Heart right ventricle (tissue), 16 donors: ENCODE data around the gene GPR146. TPM values are rescaled to one million over a fixed set of nuclear protein-coding genes. Genes with fewer than 3 reads are reported as not detected.
"Not testable (repeated sequence)": the region's sequence is repeated elsewhere in the genome, so short reads cannot be mapped to it uniquely, and the experiment has no call there.

Experiments used
- ATAC-seq, 8 donors: fragments of 200-7000 bp; cut with Tn5 transposase; one replicate each; pipeline ENCODE4 v1.9.1; 2020; ENCODE audit warnings: mild to moderate bottlenecking in 8 of 8, moderate library complexity in 8 of 8, moderate number of reproducible peaks in 1 of 8
- DNase-seq, 2 donors: peaks; one replicate each; pipeline ENCODE4 v3.0.0-alpha.2; 2020
- H3K27ac ChIP-seq, 10 donors: fragments of 200-600 bp; sonication (generic) in 2 of 10; one replicate each; pipeline versions ENCODE4 v1.5.0 to v1.8.0; 2020 to 2022; ENCODE audit warnings: mild to moderate bottlenecking in 3 of 10
- H3K27me3 ChIP-seq, 7 donors: fragments of 200-600 bp; one replicate each; pipeline ENCODE4 v1.8.0; 2021 to 2022; ENCODE audit warnings: mild to moderate bottlenecking in 2 of 7
- H3K36me3 ChIP-seq, 9 donors: fragments of 200-600 bp; sonication (generic) in 1 of 9; one replicate each; pipeline versions ENCODE4 v1.5.0 to v1.8.0; 2020 to 2022; ENCODE audit warnings: mild to moderate bottlenecking in 2 of 9
- H3K4me1 ChIP-seq, 9 donors: fragments of 200-600 bp; sonication (generic) in 1 of 9; one replicate each; pipeline versions ENCODE4 v1.5.0 to v1.8.0; 2020 to 2022; ENCODE audit warnings: mild to moderate bottlenecking in 4 of 9
- H3K4me3 ChIP-seq, 10 donors: fragments of 200-600 bp; sonication (generic) in 2 of 10; one replicate each; pipeline versions ENCODE4 v1.5.0 to v1.8.0; 2020 to 2022; ENCODE audit warnings: mild to moderate bottlenecking in 7 of 10, moderate library complexity in 2 of 10
- H3K9me3 ChIP-seq, 11 donors: fragments of 200-600 bp in 10 of 11; sonication (generic) in 2 of 11; one replicate each; pipeline versions ENCODE4 v1.5.0 to v1.8.0; 2013 to 2022; ENCODE audit warnings: mild to moderate bottlenecking in 2 of 11, control low read depth in 1 of 11, moderate library complexity in 1 of 11
- CTCF ChIP-seq, 9 donors: fragments of 200-600 bp; sonication (generic) in 2 of 9; IDR thresholded peaks; one replicate each; pipeline versions ENCODE4 v1.5.0 to v1.8.0; 2021 to 2022; ENCODE audit warnings: antibody characterized with exemption in 9 of 9, mild to moderate bottlenecking in 5 of 9, moderate library complexity in 1 of 9
- WGBS, 2 donors: extraction: QIAGEN DNeasy Blood & Tissue Kit; methylation state at CpG; one replicate each; pipeline ENCODE4 v1.1.7; 2013; ENCODE audit warnings: inconsistent platforms in 1 of 2; 5-methylcytosine and 5-hydroxymethylcytosine counted together
- intact Hi-C, 10 donors: fragments of 100-400 bp; cut with DNase I; formaldehyde crosslinking; loops; one replicate each; pipeline versions ENCODE4 v1.11.1 to v1.14.2; 2022
- polyA plus RNA-seq, 2 donors: library from polyadenylated mRNA; stranded (reverse); fragments of 200-250 nt; gene quantifications; one replicate each; pipeline ENCODE4 v1.2.3, GENCODE V29; 2013
- total RNA-seq, 10 donors: library from RNA; stranded (reverse); fragmentation: NEBNext Ultra II Directional in 3 of 10; extraction: Animal tissue kit (Norgen Biotek cat#: 25700) in 3 of 10; gene quantifications; one replicate each; pipeline versions ENCODE4 v1.2.1 to v1.2.4, GENCODE V29; 2021 to 2023
- donor health status: Arrhythmogenic right ventricular cardiomyopathy.
- donor health status: ischemic (EF 13 %, LVEDD 7.1; RV severe dilation, severe dysfunction).
- donor health status: healthy with polysubstance abuse.
- donor health status: DM: no; HTN: yes; CAD: no.
- donor health status: DM: no; HTN: no; CAD: no.
- donor health status: ischemic (EF 25% LVEDD 6.9; RV normal size, moderate dysfunction).
- donor health status: ischemic (EF 25% LVEDD 5.7; RV mildly dilated, moderate dysfunction).
- donor health status: healthy.
- donor health status: DM: yes; HTN: yes; CAD: no.
- donor health status: Ischemic cardiomyopathy.
- donor health status: ischemic (EF 35%, LVEDD 5.7; RV mildly dilated, moderate dysfunction).
- donor health status: nonischemic (EF 11% LVEDD 7.7; RV severe dilation, severe dysfunction).
- donor health status: DM: yes; HTN: yes; CAD: no.
- donor health status: PGD.
- donor health status: ischemic (EF 29% LVEDD 5.4; RV normal size, mild dysfunction).
- donor health status: nonischemic (EF 23%, LVEDD 6.1; RV moderate dilation, normal function).

The GPR146 gene
- total and polyA plus RNA-seq, 12 donors: 13.3 to 34.5 (median 22.7) TPM

DNA sequence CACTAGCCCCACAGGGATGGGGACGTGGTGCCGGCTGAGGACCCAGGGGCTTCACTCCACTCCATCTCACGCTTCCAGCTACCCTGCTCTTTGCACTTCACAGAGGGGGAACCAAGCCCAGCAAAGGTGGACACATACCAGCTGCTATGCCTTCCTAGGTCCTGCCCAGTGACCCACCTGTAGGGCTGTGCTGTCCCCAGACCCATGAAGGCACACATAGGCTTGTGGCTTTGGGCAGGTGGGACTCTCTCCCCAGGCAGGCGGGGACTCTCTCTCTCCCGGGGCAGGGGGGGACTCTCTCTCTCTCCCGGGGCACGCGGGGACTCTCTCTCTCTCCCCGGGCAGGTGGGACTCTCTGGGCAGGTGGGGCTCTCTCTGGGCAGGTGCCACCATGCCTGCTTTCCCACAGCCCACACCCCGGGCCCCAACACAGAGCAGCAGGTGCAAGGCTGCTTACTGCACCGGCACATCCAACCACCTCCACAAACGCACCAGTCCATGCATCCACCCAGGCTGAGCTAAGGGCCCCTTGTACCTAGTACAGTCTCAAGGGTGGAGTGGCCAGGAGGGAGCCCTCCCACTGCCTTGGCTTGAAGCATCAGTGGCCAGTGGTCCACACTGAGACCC lies 13.8 kb upstream of the GPR146 start:
- 87 to 92% methylated on average over 12 of the region's 12 CpGs for WGBS, 2 donors
- no peak overlapping the region for H3K27ac ChIP-seq
- ATAC-seq (no peak), DNase-seq (no peak)
- peaks cover 0 to 13% (median 0%) of the 10 kb centered on the region in 9 donors for H3K36me3 ChIP-seq
- no peaks in the 10 kb centered on the region for H3K27me3 ChIP-seq
- H3K9me3 ChIP-seq: no peaks in the 10 kb centered on the region
- H3K4me3 ChIP-seq: no peak overlapping the region
- peaks cover 3 to 28% (median 19%) of the 10 kb centered on the region in 9 donors for H3K4me1 ChIP-seq
- TF ChIP-seq CTCF (IDR thresholded peaks at IDR 0.05): no peak
- intact Hi-C loops: no loop called here

DNA sequence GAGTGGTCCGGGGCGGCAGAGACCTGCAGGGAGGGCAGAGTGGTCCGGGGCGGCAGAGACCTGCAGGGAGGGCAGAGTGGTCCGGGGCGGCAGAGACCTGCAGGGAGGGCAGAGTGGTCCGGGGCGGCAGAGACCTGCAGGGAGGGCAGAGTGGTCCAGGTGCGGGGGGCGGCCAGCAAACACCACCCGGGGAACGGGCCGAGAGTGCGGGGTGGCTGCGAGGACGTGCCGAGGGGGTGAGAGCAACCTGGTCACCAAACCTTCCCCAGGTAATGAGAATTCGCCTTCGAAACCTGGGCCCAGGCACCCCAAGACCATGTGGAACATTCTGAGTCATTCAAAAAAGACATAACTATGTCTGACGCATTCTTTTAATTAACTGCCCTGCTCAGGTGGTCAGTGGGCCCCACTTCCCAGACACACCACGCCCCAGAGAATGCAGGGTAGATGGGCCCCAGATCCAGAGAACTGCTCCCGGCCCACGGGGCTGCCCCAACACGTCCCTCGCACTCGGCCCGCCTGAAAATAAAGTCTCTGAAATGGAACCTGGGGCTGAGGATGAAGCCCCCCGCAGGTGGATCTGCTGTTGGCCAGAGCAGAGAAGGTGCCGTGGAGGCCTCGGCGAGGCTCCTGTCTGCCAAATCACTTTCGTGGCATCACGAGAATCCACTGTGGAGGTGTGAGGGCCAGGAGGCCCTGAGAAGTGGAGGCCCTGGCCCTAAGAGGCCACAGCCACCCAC lies 12.5 kb upstream of the GPR146 start:
- WGBS, 2 donors: 94 to 95% methylated on average over 27 to 28 of the region's 33 CpGs
- ATAC-seq (no peak), DNase-seq (no peak)
- Histone ChIP-seq H3K27ac (no peak overlapping the region), H3K36me3 (peaks cover 0 to under 1% (median 0%) of the 10 kb centered on the region in 9 donors), H3K4me3 (no peak overlapping the region), H3K9me3 (no peaks in the 10 kb centered on the region), H3K27me3 (no peaks in the 10 kb centered on the region), H3K4me1 (peaks cover 3 to 23% (median 16%) of the 10 kb centered on the region in 9 donors)
- no peak for TF ChIP-seq CTCF (IDR thresholded peaks at IDR 0.05)
- intact Hi-C loops: no loop called here

DNA sequence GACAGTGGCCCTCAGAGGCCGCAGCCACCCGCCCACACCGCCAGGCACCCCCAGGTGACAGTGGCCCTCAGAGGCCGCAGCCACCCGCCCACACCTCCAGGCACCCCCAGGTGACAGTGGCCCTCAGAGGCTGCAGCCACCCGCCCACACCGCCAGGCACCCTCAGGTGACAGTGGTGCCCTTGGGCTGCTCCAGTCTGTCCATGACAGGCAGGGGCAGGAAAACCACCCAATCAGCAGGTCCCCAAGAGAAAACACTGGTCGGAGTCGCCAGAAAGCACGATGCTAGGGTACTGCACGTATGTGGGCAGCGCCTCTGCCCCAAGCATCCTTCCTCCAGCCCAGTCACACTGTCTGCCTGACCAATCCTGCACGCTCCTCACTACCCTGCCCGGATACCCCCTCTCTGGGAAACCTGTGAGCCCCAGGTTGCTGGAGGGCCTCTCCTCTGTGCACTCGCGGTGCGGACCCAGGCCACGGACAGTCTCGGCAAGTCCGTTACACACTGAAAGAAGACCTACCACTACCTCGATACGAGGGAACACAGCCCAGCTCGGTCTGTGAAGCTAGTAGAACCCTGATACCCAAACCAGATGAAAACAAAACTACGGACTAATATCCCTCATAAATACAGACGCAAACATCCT lies 11.7 kb upstream of the GPR146 start:
- no peaks in the 10 kb centered on the region for H3K36me3 ChIP-seq
- intact Hi-C loops: no loop called here
- no peaks in the 10 kb centered on the region for H3K9me3 ChIP-seq
- H3K27me3 ChIP-seq: no peaks in the 10 kb centered on the region
- no peak for ATAC-seq
- H3K27ac ChIP-seq: no peak overlapping the region
- H3K4me3 ChIP-seq: no peak overlapping the region
- no peak for TF ChIP-seq CTCF (IDR thresholded peaks at IDR 0.05)
- no peak for DNase-seq
- WGBS, 2 donors: 94 to 96% methylated on average over 23 to 25 of the region's 25 CpGs
- peaks cover 3 to 16% (median 9%) of the 10 kb centered on the region in 9 donors for H3K4me1 ChIP-seq

GRCh38 chr7:1033546-1034145 lies 10.7 kb upstream of the GPR146 start:
- WGBS, 2 donors: 91 to 93% methylated on average over 20 of the region's 20 CpGs
- H3K4me3 ChIP-seq: no peak overlapping the region
- no peak for TF ChIP-seq CTCF (IDR thresholded peaks at IDR 0.05)
- no peaks in the 10 kb centered on the region for H3K36me3 ChIP-seq
- DNase-seq (no peak), ATAC-seq (no peak)
- H3K27me3 ChIP-seq: no peaks in the 10 kb centered on the region
- intact Hi-C loops: no loop called here
- no peaks in the 10 kb centered on the region for H3K9me3 ChIP-seq
- H3K27ac ChIP-seq: no peak overlapping the region
- peaks cover 3 to 16% (median 8%) of the 10 kb centered on the region in 9 donors for H3K4me1 ChIP-seq

DNA sequence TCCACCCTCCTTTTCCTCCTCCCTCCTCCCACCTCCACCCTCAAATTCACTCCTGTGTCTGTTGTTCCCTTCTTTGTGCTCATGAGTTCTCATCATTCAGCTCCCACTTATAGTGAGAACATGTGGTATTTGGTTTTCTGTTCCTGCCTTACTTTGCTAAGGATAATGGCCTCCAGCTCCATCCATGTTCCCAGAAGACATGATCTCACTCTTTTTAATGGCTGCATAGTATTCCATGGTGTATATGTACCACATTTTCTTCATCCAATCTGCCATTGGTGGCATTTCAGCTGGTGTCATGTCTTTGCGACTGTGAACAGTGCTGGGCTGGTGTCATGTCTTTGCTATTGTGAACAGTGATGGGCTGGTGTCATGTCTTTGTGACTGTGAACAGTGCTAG lies 9.6 kb upstream of the GPR146 start:
- 98% methylated on average over 1 of the region's 1 CpG for WGBS, 2 donors
- H3K4me1 ChIP-seq, H3K9me3 ChIP-seq, H3K36me3 ChIP-seq, ATAC-seq, H3K4me3 ChIP-seq, H3K27me3 ChIP-seq, intact Hi-C loops, H3K27ac ChIP-seq, DNase-seq: not testable (repeated sequence)

DNA sequence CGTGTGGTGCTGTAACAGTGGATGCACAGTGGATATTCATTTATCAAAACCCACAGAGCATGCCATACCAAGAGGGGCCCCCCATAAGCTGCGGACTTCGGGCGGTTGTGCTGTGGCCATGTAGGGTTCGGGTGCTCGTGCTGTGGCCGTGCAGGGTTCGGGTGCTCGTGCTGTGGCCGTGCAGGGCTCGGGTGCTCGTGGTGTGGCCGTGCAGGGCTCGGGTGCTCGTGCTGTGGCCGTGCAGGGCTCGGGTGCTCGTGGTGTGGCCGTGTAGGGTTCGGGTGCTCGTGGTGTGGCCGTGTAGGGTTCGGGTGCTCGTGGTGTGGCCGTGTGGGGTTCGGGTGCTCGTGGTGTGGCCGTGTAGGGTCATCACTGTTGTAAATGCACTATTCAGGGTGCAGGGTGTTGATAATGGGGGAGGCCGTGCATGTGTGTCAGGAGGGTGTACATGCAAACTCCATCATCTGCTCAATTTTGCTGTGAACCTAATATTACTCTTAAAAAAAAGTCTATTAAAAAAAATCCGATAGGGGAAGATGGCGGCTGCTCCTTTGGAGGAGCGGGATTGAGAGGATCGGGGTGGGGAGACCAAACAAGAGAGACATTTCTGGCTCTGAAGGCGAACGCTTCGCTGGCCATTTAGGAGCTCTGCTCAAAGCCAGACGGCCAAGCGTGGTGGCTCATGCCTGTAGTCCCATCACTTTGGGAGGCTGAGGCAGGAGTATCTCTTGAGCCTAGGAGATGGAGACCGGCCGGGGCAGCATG lies 8.0 kb upstream of the GPR146 start:
- intact Hi-C loops, ATAC-seq, H3K27ac ChIP-seq, H3K9me3 ChIP-seq, H3K4me3 ChIP-seq, H3K36me3 ChIP-seq, DNase-seq, H3K27me3 ChIP-seq: not testable (repeated sequence)
- peaks cover 0 to 11% (median 6%) of the 10 kb centered on the region in 9 donors for H3K4me1 ChIP-seq
- 97 to 98% methylated on average over 40 of the region's 40 CpGs for WGBS, 2 donors
